Brain pericyte (primary cell): ENCODE results near the gene CRK.
"Not testable (repeated sequence)": the region's sequence is repeated elsewhere in the genome, so short reads cannot be mapped to it uniquely, and the experiment has no call there.

Source experiments
- DNase-seq: peaks from one replicate; pipeline ENCODE4 v3.0.0-alpha.2; 2012; ENCODE audit warnings: low read depth, low spot score

The CRK gene

DNA sequence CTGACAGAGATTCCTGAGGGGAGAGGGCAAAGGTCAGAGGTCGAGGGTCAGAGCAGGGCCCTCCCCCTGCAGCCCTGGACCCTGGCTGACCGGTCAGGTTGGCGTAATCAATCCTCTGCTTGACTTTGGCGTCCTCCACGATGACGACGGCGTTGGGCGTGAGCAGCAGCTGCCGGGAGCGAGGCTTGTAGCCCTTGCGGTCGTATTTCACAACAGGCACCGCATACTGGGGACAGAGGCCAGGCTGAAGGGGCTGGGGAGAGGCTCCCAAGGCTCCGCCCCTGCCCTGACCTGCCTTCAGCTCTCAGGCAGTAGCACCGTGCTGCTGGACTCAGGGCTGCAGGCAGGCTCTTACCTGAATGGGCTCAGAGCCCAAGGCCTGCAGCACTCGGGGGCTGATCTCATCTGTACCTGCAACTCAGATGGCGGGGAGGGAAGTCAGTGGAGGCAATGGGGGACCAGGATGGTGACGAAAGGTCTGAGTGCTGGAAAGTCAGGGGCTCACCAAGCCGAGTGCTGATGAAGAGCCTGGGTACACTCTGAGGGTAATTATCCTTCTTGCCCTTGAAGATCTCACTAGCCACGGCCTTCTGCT is 12.0 kb upstream of the CRK start:
- DNase-seq = no peak

DNA sequence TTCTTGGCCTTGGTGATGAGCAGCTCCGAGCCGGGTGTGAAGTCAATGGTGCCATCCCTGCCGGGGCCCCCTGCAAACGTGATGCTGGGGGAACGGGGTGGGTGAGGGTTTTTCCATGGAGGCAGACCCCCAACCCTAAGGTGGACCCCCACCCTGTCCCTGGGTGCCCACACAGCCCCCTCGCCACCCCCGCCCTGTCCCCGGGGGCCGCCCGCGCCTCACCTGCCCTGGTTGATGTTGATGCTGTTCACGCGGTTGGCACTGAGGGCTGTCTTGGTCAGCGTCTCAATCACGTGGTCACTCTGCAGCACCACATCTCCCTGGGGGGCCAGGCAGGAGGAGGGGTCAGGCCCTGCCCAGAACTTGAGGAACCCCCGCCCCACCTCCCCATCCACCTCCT is 11.2 kb upstream of the CRK start:
- no peak for DNase-seq

DNA sequence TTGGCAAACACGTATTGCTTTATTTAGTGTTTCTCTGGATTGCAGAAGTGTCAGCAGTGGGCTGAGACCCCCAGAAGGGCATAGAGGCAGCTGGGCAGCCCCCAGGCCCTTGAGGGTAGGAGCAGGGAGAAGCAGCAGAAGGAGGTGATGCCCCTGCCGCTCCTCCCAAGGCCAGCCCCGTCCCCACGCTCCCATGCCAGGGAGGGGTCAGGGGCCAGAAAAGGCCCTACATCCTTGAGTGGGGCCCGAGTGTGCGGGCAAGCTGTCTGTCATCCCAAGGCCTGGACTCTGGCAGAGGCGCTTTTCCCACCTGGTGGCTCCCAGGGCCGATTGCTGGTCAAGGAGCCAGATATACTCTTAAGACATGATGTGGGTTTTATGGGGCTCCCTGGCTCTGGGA is 8.2 kb upstream of the CRK start:
- DNase-seq = no peak

DNA sequence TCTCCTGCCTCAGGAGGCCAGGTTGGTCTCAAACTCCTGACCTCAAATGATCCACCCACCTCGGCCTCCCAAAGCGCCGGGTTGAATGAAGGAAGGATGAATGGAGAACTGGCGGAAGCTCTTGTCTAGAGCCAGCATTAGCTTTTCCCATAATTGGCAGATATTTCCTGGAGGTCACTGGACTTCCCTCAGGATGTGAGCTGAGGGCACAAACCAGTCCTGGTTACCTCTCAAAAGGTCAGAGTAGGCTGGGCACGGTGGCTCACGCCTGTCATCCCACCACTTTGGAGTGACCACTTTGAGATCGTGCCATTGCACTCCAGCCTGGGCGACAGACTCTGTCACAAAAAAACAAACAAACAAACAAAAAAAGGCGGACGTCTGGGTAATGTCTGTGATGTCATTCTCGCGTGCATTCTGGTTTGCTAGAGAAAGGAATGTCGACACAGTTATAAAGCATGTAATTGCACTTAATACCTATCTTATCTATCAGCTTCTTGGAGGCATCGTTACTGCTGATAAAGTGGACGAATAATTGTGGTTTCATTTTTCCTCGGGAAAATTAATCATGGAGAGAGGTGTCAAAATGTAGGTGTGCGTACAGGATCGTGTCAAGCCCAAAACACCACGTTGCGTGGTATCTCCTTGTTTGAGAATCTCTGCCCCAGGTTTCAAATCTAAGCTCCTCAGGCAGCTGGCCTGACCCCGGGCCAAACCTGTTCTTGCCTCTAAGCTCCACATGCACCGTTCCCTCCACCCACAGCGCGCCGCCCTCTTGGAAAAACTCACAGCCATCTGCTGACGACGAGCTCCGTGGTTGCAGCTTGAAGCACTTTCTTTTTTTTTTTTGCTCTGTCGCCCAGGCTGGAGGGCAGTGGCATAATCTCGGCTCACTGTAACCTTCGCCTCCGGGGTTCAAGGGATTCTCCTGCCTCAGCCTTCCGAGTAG is 6.4 kb upstream of the CRK start:
- DNase-seq = no peak

DNA sequence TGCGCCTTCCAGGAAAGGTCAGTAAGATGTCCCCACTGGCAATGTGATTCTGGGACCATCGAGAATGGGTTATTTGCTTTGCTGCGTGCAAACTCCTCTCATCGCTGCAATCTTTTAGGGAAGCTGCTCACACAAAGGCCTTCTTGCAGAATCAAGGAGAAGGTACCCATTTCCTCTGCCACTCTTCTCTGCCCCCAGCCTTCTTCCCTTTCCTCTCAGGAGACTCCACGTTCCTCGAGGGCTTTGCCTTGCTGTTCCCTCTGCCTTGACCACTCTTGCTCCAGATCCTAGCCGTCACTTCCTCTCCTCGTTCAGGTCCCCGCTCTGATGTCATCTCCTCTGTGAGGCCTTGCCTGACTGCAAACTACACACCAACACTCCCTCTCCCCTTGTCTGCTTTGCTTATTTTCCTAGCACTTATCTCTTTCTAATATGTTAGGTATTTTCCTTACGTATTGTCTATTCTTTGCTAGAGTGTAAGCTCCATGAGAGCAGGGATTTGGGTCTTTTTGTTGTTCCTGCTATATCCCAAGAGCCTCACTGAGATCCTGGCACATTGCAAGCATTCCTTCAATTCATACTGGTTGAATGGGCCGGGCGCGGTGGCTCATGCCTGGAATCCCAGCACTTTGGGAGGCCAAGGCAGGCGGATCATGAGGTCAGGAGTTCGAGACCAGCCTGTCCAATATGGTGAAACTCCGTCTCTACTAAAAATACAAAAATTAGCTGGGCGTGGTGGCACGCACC is 5.3 kb upstream of the CRK start:
- DNase-seq = no peak

DNA sequence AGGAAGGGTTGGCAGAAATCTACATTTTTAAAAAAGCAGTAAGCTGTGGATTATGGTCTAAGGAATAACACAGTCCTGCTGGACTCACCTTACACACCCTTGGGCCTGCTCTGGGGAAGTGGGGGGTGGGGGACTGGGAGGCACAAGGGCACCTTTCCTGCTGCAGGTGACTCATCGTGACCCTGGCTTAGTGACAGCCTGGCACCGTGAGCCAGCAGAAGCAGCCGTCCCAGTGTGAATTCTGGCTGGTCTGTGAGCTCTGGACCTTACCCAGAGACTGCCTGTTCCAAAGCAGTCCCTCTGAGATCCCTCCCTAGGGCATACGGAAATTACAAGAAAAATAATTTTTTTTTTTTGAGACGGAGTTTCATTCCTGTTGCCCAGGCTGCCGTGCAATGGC is 4.2 kb upstream of the CRK start:
- no peak for DNase-seq

DNA sequence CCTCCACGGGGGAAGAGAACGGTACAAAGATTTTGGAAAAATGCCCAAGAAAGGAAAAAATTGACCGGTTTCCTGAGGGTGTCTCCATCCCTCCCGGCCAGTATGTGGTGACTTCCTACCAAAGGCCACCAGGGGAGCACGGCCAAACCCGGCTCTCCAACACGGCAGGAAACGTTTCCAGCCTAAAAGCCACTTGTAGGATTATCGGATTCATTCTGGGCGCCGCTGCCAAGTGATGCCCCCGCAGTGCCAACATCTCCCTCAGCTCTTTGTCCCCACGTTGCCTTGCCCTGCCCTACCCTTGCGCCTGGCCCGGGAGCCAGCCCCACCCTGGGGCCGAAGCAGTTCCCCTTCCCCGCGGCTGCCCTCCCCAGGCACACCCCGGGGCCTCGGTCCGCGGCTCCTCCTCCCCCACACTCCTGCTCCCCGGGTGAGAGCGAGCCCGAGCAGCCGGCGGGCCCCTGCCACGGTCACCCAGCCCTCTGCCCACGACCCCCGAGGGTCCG is 688 bp downstream of the CRK start:
- DNase-seq = no peak

DNA sequence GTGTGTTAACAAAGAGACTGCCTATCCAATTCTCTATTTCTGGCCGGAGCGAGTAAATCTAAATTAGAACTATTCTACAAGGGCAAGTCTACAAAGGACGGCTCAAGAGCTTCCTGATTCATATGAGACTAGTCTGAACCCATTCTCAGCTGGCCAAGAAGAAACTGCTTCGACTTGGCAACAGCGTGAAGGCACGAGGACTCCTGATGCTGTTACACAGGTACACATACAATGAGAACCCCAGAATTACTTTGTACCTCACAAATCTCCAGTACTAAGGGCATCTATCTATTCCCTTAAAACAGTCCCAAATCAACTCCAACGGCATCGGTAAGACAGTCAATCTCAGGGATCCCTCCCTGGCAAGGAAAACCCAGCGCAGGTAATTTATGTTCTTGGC is 1.5 kb downstream of the CRK start:
- DNase-seq = no peak

DNA sequence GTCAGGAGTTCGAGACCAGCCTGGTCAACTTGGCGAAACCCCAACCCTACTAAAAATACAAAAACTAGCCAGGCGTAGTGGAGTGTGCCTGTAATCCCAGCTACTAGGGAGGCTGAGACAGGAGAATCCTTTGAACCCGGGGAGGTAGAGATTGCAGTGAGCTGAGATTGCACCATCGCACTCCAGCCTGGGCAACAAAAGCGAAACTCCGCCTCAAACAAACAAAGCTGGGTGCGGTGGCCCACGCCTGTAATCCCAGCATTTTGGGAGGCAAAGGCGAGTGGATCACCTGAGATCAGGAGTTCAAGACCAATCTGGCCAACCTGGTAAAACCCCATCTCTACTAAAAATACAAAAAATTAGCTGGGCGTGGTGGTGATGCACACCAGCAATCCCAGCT is 2.3 kb downstream of the CRK start:
- not testable (repeated sequence) for DNase-seq

DNA sequence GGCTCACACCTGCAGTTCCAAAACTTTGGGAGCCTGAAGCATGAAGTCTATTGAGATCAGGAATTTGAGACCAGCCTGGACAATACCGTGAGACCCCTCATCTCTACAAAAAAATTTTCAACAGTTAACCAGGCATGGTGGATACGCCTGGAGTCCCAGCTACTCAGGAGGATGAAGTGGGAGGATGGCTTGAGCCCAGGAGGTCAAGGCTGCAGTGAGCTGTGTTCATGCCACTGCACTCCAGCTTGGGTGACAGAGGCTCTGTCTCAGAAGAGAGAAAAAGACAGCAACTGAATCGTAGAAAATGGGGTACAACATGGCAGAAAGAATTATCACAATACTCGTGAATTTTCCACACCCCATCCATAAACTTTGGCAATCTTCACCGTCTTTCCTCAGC is 3.2 kb downstream of the CRK start:
- DNase-seq = no peak

DNA sequence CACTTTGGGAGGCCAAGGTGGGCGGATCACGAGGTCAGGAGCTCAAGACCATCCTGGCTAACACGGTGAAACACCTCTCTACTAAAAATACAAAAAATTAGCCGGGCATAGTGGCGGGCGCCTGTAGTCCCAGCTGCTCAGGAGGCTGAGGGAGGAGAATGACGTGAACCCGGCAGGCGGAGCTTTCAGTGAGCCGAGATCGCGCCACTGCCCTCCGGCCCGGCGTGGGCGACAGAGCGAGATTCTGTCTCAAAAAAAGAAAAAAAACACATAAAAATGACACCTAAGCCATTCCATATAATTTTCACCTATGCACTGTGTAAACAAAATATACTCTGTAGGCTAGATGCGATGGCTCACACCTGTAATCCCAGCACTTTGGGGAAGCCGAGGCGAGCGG is 5.8 kb downstream of the CRK start:
- not testable (repeated sequence) for DNase-seq

DNA sequence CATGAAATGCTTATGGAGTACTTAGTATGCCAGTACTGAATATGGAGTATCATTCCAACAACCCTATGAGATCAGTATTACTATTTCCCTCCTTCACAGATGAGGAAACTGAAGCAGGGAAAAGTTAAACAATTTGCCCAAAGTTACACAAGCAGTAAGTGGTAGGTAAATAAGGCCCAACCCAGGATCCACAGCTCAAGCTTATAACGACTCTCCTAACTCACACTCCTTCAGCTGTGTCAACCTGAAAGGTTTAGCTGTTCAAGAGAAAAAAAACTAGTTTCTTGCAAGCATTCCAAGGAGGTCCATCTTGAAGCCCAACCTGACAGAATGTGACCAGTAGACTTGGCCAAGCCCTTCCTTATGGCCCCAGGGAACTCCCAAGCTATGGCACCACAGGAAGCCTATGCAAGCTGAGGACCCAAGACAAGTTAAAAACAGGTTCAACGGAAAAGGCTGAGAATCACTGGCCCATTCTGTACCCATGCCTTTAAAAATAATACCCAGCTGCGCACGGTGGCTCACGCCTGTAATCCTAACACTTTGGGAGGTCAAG is 6.5 kb downstream of the CRK start:
- DNase-seq = no peak

DNA sequence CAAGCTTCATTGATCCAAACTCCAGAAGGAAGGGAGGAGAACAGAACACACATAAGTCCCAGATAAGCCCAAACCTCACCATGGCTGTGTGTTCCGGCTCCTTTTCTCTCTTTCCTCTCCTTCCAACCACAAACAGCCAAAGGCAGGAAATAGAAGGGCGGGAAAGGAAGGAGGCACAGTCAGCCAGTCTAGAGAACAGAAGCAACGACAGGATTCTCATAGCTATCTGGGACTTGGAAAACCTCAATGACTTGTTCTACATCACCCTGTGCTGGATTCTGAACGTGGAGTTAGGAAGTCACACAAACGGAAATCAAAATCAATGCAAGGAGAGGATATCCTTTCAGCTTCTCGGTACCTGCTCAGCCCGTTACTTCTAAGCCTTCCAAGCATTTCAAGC is 9.0 kb downstream of the CRK start:
- no peak for DNase-seq

DNA sequence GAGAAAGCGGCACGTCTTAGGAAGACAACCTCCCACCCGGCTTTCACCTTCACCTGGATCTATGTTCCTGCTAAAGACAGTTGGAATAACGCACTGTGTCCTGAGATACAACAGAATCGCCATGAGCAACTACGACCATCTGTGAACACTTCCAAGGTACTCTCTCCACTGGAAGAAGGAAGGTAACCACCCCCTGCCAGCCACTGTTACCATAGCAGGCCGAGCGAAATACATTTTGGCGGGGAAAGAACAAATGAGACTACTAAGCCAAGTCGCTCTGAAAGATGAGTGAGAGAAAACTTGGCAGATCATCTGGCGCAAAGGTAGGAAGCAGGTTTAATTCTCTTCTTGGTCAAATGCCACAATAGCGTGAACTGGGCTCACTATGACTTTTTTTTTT is 9.8 kb downstream of the CRK start:
- no peak for DNase-seq

DNA sequence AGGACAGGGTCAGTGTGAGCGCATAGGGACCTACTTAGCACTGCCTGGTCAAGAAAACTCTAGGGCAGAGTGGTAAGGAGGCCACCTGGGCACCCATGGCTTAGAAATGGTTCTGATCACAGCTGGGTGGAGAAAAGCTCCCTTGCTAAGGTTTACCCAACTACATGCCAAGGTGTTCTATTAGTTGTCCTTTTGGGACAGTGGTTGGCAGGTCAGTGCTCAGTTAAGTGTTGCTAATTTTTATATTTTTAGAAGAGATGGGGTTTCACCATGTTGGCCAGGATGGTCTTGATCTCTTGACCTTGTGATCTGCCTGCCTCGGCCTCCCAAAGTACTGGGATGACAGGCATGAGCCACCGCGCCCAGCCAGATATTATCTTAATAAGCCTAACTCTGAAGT is 10.3 kb downstream of the CRK start:
- DNase-seq = not testable (repeated sequence)

DNA sequence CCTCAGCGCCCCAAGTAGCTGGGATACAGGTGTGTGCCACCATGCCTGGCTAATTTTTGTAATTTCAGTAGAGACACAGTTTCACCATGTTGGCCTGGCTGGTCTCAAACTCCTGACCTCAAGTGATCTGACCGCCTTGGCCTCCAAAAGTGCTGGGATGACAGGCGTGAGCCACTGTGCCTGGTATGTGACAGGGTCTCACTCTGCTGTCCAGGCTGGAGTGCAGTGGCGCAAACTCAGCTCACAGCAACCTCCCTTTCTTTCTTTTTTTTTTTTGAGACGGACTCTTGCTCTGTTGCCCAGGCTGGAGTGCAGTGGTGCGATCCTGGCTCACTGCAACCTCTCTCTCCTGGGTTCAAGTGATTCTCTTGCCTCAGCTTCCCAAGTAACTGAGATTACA is 13.3 kb downstream of the CRK start:
- DNase-seq = not testable (repeated sequence)

DNA sequence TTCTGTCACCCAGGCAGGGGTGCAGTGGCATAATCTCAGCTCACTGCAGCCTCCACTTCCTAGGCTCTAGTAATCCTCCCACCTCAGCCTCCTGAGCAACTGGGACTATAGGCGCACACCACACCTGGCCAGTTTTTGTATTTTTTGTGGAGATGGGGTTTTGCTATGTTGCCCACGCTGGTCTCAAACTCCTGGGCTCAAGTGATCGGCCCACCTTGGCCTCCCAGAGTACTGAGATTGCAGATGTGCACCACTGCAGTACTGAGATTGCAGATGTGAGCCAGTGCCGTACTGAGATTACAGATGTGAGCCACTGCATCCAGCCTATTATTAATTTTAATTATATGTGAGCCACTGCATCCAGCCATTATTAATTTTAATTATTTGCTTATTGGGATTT is 13.8 kb downstream of the CRK start:
- DNase-seq = no peak

DNA sequence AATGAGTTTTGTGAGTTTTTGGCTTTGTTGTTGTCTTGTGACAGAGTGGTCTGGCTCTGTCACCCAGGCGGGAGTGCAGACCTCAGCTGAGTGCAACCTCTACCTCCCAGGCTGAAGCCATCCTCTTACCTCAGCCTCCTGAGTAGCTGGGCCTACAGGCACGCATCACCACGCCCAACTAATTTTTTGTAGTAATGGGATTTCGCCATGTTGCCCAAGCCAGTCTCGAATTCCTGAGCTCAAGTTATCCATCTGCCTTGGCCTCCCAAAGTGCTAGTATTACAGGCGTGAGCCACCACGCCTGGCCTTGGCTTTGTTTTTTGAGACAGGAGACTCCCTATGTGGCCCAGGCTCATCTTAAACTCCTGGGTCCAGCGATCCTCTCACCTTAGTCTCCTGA is 15.1 kb downstream of the CRK start:
- no peak for DNase-seq

DNA sequence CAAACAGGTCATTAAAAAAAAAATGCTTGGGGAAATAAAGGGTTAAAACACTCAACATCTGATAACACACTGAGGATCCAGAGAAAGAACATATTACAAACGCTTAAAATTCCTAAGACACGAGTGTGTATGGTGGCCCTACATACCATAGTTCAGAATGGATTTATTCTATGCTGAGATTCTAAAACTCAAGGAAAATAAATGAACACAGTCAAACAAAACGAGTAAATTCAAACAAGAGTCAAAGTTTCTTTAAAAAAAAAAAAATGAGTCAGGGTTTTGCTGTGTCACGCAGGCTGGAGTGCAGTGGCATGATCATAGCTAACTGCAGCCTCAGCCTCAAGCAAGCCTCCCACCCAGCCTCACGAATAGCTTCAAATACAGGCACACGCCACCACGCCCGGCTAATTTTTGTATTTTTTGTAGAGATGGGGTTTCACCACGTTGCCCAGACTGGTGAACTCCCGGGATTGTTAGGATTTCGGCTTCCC is 17.4 kb downstream of the CRK start:
- DNase-seq = no peak

DNA sequence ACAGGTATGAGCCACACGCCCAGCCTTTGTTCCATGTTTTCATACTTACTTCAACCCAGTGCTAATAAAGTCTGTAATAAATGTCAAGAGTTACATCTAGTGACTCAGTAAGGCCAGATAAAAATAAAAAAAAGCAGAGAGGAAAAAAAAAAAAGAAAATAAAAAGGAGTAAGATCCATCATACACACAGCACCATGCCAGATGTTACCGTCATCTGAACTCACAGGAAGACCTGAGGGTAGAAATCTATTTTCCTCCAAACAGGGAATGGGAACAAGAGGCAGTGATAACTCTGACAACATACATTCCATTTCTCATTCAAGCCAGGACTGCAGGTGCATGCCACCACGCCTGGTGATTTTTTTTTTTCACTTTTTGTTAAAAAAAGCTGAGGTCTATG is 20.7 kb downstream of the CRK start:
- DNase-seq = no peak

DNA sequence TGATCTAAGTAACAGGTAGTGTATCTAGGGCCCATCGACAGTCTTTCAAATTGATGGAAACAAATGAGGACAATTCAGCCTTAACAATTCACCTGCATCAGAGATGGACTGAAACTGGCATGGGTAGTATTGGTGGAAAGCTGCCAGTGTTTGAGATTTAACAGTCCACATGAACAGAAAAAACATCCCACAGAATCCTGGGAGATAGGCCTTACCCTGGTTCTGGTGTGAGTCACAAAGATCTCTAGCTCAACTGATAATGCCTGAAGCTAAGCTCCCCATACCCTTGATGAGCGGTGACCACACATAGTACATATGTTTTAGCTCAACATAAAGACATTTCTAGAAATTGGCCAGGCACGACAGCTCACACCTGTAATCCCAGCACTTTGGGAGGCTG is 21.9 kb downstream of the CRK start:
- no peak for DNase-seq

DNA sequence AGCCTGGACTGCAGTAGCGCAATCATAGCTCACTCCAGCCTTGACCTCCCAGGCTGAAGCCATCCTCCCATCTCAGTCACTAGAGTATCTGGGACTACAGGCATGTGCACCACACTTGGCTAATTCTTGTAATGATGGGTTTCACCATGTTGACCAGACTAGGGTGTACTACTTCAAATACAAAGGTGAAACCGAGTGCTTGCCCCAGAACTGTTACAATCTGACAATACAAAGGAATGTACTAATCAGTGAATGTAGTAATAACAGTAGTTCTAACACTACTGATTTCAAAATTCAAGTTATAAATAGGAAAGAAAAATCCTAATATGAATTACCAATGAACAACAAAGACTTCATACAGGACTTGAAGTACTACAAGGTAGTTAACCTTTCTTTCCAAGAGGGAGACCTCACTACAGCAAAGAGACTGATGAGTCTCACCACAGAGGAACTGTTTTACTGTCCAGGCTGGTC is 24.4 kb downstream of the CRK start:
- DNase-seq = no peak
